H4 (cell line): Measurements from ENCODE around the gene STUM. TPM values are rescaled to one million over a fixed set of nuclear protein-coding genes. Genes with fewer than 3 reads are reported as not detected.
"Not testable (repeated sequence)": the region's sequence is repeated elsewhere in the genome, so short reads cannot be mapped to it uniquely, and the experiment has no call there.

Source experiments
- DNase-seq: peaks from one replicate; pipeline ENCODE4 v3.0.0-alpha.2; 2015; ENCODE audit warnings: low spot score
- total RNA-seq: library from RNA; depleted of rRNA; stranded (reverse); fragments of >200 nt; shearing (Covaris generic); gene quantifications from 2 replicates; pipeline ENCODE4 v1.2.3, GENCODE V29; 2014

Gene STUM
- total RNA-seq, 1 experiment from 2014 or later = not detected

DNA sequence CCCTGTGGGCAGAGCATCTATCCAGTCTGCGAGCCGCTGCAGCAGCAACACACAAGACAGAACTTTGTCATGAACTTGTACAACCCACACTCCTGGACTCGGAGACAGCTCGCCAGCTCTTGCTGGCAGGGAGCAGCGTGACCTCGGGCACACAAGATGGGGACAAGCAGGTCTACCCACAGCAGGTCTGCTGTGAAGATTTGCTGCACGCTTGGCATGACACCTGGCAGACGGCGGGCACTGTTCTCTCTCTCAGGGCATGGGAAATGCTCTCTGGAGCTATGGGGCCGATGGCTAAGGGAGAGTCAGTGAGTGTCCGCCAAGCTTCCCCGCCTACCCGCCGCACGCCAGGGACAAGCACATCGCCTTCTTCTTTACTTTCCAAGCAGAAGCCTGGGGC, 90.0 kb downstream of the STUM start:
- DNase-seq = no peak

DNA sequence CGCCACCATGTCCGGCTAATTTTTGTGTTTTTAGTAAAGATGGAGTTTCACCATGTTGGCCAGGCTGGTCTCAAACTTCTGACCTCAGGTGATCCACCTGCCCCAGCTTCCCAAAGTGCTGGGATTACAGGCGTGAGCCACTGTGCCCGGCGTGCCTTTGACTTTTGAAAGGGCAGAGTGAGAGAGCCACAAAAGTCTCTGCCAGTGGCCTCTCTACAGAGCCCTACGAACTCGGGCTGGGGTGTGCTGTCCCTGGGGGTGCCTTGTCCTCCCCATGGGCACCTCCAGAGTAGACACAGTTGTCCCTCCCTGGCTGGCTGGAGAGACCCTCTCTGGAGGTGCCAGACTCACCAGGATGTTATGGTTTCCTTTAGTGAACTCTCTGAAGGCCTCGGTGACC, 90.6 kb downstream of the STUM start:
- DNase-seq = not testable (repeated sequence)

DNA sequence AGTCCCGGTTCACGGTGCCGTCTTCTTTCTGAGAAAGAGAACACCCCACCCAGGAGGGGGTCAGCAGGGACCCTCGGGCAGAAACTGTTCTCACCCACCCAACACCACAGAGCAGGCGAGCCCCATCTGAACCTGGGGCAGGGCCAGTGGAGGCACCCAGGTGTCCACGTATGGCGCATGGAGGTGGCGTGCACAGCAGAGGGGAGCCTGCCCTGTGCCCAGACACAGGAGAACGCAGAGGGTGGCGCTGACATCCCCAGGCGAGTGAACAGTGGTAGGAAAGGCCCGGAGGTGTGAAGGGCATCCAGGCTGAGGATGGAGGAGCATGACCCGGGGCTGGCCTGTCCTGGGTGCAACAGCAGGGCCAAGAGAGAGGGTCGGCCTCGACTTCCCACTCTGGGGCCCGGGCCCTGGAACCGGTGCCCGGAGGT, 91.1 kb downstream of the STUM start:
- DNase-seq = no peak

DNA sequence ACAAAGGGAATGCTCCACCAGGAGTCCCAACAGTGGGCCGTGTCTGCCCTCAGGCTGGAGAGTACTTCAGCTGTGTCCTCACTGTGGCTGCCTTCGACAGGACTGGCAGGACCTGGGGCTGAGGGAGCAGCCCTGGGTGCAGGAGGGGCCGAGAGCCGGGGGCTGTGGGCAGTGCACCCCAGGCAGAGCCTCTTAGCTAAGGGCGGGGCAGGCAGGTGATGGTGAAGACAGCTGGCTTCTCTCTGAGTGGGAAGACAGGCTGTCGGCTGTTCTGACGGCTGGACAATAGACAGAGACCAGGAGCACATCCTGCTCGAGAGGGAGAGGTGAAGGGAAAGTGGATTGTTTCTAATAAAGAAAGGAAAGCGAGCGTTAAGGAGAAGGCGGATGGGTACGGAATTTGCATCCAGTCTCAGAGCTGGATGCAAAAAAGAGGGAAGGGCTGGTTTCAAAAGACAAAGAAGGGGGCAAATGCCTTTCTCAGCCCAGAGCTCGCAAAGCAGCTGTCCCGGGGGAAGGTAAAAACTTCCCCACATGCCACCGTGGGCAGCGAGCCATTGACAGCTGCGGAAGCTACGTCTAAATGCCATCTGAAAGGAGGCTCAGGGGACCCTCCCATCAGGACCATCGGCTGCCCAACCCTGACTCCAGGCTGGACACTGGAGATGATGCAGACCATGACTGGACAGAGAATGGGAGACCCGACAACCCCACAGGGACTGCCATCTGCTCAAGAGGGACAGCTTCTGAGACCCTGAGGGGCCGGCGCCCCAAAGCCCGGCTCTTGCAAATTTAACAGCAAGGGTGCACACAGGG, 92.0 kb downstream of the STUM start:
- no peak for DNase-seq

DNA sequence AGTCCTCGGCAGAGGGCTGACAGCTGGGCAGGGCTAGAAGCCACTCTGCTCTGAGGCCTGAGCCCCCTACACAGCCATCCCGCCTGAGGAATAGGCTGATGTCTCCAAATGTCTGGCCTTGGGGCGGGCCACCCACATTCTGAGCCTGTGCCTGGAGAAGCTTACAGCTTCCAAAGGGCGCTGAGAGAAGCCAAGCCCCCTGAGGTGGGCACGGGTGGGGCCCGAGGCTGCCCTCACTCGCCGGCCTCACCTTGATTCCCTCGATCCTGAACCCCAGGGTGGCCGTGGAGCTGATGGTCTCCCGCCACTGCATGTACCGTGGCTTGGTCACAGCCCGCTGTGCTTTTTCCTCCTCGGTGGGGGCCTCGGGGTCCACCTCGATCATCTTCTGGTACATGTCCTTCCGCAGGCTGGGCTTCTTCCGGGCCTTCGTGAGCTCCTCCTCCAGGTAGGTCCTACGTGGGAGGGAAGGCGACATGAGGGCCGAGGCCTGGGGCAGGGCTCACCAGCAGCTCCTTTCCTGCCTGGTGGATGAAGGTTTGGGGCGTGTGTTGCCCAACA, 93.2 kb downstream of the STUM start:
- DNase-seq = no peak

DNA sequence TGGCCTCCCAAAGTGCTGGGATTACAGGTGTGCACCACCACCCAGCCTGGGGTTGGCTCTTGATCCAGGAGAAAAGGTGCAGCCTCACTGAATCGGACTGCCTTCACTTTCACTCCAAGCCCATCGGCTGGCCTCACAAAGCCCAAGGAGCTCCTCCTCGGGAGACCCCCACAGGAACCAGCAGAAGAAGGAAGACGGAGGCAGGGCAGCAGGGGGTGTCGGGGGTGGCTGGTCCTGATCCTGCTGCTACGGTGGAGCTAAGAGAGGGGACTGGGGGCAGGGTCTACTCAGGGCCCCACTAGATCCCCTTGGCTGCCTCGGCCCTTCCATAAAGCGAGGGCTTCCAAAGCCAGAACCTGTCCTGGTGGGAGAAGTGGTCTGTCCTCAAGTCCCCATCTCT, 93.9 kb downstream of the STUM start:
- no peak for DNase-seq

DNA sequence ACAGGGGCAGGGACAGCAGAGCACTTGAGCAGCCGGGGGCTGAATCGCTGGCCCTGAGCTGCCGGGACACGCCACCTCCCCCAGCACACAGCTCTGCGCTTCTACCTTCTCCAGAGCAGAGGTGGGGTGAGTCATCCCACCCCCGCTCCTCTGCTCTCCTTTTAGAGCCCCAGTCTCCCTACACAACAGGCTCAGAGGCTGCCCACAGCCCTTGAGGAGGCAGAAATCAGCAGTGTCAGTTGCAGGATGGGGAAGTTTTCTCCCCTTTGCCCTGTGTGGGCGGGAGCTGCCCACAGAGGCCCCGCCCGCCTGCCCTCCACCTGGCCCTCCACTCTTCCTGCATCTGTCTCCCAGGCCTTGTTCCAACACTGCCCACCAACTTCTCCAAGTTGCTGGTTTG, 94.6 kb downstream of the STUM start:
- DNase-seq = peak; percentile 79

DNA sequence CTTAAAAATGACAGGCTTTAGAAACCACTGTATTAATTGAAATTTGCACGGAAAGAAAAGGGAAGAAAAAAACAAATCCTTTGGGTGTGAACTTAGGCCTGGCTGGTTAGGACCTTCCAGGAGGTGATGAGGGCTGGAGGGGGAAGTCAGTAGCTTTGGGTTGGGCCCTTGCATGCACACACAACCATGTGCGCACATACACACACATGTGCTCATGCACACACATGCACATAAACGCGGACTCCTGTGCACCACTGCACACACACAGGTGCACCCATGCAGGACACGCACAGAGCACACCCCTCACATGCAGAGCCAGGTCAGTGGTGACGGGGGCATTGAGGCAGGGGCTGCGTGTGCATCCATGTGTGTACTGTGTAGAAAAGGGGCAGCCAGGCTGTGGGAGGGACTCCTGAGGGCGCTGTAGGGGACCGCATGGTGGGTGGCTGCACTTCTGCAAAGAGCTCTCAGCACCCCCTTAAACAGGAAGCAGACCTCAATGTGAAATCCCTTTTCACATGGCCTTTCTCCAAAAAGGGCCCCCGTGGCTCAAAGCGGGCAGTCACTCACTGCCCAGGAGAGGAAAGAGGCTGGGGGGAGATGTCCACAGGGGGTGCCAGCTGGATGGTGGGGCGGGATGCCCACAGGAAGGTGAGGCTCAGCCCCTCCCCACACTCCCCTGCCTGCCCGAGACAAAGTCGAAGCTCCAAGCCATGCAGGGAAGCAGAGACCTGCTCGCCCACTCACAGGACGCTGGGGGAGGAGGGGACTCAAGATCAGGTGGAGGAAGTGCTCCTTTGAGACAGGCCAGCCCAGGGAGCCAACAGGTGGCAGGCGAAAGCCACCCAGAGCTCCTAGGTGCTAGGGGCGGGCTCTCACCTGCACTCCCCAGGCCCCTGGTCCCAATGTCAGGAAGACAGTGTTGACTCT, 95.3 kb downstream of the STUM start:
- no peak for DNase-seq

DNA sequence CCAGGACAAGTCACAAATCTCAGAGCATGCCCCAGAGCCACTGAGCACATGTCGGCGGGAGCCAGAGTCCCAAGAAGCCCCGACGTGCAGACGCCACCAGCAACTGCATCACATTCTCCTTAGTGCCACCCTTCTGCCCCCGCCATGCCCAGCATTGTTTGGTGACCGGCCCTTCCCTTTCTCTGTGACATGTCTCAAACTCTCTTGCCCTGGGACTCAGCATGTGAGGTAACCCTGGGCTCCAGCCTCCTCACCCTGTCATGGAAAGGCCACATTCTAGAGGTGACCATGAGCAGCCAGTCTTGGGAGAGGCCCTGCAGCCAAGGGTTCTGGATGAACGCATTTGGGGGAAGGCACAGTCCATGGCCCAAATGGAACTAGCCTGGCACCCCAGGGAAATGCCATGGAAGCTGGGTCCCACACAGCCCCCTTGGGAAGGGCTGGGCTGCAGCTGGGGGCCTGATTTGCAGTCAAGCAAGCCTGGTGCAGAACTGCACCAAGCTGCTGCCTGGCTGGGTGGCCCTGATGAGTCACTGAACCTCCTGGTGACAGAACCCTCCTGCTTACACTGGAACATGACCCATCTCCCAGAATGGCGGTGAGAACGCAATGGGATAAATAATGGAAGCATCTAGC, 96.1 kb downstream of the STUM start:
- peak; percentile 30 for DNase-seq

DNA sequence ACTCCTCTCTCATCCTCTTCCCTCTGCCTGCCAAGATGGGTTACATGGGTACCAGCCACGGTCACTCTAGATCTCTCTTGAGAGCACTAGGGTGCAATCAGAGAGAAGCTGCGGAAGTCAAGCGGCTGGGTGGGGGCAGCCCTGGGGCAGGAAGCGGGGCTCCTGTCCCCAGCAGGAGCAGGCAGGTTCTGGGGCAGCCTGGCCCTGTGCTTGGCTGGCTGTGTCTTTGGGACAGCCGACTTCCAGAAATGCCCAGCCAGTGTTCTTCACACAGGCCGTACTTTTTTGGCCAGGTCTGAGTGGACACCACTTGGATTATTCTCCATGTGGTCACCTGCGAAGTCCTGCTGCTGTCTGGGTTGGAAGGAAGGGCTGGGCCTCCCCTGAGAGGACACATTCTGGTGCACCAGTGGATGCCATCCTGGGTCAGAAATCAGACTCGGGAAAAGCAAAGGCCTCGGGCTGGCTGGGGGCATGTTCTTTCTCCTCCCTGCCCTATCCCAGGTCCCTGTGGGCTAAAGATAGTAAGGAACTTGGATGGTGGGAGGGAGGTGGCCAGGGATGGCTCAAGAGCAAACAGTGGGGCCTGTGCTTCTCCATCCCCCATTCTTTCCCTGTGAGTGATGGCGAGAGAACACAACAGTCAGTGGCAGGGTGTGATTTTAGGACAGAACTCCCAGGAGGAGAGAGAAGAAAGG, 96.9 kb downstream of the STUM start:
- no peak for DNase-seq

DNA sequence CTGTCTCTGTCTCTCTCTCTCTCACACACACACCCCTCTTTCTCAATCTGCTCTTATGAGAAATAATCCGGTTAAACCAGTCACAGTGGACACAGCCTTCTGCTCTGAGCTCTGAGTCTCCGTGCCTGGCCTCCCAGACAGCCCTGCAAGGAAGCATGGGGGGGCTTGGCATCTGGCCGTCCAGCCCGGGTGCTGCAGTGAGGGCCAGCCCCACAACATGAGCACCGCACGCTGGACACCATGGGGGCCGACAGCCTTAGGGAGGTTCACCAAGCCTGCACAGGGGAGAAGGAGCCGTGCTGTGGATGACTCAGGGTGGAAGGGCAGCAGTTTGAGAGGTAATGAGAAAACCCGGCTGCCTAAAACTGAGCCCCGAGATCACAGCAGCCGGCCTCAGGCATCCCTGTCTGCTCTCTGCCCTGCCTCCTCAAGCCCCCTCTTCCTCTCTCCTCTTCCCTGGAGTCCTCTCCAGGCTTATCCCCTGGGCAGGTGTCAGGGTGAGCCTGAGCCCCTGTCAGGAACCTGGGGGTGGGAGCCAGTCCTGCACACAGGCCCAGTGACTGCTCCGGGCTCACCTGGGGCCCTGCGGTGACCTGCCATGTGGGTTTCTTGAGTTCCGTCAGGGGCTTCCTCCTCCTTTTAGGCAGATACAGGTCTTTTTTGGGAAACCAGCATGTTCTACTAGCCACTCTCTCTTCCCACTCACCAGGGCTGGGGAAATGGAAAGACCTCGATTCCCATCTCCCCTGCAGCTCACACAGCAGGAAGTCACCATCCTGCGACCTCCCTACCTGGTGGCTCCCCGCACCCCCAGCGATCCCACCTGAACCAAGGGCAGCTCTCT, 97.7 kb downstream of the STUM start:
- DNase-seq = no peak

DNA sequence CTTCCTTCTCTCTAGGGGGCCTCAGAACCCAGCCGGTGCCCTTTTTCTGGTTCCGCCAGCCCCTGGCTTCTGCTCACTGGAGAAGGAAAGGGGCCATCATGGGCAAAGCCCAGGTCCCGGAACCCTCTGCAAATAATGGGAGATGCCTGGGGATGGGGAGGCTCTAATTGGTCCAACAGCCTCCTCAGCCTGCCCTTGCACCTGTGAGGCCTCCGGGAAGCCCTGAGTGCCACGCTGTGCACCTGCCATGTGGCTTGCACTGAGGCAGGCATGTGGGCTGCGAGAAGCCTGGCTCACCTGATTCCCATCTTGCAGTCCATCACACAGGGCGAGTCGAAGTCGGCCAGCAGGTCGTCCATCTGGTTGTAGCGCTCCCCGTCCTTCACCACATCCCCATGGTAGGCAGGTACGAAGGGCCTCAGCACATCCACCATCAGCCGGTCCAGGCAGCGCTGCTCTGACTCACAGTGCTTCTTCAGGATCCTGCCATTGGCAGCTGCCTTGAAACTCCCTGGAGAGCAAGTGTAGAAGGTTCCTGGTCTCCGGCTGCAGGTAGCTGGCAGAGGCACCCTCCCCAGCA, 98.4 kb downstream of the STUM start:
- DNase-seq = no peak

DNA sequence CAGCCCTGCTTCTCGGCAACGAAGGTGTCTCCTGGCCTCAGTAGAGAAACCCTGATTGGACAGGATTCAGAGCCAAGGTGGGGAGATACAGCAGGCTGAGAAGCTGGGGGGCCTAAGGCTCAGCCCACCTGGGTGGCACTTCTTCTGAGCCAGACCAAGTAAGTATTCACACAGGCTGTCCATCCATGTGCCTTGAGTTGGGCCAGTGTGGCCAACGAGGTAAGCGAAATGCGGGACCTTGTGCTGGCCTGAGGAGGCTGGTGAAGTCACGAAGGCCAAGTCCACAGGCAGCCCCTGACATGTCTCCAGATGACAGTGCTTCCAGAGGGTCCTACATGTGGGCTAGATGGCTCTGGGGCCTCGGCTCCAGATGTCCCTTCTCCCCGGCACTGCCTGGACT, 99.2 kb downstream of the STUM start:
- no peak for DNase-seq

DNA sequence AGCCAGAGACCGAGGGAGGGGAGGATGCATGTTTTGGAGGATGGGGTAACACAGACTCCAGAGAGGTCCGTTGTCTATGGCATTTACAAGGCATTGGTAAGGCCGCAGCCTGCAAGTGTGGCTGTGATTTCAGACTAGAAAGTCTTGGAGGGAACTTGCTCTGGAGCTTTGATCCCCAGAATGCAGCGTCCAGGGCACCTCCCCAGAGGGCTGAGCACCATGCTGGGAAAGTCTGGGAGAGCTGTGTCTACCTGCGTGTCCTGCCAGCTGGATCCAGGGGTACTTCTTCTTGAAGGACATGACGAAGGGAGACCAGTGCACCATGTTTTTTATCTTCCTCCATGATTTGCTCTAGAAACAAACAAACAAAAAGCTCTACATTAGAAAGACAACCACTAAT, 99.9 kb downstream of the STUM start:
- no peak for DNase-seq

DNA sequence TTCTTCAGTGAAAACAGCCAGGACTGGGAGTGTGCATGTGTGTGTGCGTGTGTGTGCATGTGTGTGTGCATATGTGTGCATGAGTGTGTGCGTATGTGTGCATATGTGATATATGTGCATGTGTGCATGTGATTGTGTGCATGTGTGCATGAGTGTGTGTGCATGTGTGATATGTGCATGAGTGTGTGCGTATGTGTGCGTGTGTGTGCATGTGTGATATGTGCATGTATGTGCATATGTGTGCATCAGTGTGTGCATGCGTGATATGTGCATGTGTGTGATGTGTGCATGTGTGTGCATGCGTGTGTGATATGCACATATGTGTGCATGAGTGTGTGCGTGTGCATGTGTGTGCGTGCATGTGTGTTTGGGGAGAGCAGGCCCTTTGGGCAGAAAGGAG, 100.7 kb downstream of the STUM start:
- DNase-seq = no peak

DNA sequence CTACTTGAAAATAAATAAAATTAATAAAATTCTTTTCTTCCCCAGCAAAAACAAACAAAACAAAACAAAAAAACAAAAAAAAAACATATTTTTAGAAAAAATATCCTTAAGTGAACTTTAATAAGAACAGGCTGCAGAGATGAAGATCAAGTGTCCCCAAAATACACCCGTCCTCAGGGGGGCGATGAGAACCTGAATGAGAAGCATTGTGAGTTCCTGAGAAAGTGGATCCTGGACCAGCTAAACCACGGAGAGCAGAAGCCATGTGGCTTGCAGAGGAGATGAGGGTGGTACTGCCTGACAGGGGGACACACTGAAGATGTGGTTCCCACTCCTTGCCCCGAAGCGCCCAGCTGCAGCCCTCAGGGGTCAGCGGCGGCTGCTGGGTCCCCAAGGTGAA, 101.2 kb downstream of the STUM start:
- no peak for DNase-seq

DNA sequence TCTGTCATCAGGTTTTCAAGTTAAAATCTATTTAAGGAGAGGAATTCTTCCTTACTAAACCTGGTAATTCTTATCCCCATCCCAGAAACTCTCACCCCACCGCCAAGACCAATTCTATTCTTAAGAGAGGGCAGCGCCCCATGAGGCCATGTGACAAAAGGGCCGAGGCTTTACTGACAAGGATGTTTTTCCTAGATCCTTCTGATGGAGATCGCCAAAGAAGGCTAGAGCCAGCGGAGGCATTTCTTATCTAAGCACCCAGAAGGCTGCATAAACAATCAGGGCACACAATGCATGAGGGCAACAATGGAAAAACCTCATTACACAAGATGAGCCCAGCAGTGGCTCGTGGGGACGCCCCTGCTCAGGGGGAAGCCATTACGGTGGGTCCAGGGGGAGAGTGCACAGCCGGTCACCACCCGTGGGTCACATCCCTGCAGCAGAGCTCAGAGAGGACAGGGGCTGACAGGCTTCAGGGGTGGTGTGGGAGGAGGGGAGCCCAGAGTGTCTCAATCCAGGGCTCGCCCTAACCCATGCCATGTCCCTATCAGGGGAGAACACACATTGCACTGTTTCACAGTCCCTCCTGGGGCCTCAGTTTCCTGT, 101.8 kb downstream of the STUM start:
- DNase-seq = no peak

DNA sequence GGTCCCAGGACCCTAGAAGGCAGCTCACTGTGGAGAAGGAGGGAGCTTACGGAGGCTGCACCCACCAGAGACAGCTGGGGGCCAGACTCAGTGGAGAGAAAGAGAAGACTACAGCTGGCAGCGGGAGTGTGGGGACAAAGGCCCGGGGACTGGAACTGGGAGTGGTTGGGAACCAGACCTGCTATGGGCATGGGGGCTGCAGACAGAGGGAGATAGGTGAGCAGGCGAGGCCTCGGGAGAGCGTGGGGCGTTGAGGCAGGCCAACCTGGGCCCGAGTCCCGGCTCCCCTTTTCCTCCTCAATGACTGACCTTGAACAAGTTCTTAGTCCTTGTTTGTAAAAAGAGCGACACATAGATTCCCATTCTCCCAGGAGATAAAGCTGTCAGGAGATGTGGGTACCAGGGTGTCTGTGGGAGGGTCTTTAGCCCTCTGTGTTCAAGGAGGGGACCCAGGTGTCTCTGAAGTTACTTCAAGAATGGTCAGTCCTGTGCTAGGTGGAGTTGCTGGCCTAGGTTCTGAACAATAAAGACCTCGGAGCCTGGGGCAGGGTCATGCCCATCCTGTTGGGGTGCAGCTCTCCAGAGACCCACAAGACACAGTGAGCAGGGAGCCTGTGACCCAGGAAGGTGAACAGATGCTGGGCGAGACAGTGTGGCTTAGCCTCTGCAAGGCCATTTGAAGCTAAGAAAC, 102.6 kb downstream of the STUM start:
- no peak for DNase-seq

DNA sequence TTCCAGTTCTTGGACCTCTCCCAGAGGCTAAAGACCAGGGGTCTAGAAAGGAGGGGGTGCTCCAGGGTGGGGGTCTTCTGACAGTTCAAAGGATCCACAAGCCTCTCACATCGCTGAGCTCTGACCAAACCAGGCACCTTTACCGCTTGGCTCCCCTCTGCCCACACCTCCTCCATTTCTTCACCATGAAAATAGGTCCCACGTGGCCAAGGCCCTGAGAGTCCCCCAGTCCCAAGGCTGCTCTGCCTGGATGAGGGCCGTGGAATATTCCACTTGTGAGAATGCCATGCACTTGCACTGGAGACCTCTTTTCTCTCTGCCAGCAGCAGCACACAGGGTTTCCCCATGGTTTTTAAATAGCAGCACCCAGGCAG, 103.2 kb downstream of the STUM start:
- DNase-seq = no peak
